ENCODE results near the gene COL17A1.

The COL17A1 gene

DNA sequence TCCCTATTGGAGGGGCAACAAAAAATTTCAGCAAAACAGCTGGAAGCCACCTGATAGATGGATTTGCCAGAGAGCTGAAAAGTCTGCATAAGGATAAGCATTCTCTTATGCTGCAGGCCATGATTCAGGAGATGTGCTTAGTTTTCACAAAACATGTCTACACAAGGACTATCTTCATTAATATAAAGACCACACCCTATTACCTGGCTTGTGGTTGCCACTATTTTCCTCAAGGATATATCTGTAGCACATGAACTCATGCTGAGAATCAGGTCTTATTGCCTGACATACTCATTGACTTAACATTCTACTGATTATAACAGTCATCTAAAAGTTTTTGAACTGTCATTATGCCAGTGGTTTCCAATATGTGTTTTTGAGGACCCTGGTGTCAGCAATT is 7.1 kb upstream of the COL17A1 start:
- no peak for DNase-seq

- DNase-seq = no peak
Observed at GRCh38 chr10:104090611-104091010, 4.9 kb upstream of the COL17A1 start.

GRCh38 chr10:104089621-104090020 is 3.9 kb upstream of the COL17A1 start:
- DNase-seq = no peak

- DNase-seq = no peak
Observed at GRCh38 chr10:104088239-104088638, 2.6 kb upstream of the COL17A1 start.

DNA sequence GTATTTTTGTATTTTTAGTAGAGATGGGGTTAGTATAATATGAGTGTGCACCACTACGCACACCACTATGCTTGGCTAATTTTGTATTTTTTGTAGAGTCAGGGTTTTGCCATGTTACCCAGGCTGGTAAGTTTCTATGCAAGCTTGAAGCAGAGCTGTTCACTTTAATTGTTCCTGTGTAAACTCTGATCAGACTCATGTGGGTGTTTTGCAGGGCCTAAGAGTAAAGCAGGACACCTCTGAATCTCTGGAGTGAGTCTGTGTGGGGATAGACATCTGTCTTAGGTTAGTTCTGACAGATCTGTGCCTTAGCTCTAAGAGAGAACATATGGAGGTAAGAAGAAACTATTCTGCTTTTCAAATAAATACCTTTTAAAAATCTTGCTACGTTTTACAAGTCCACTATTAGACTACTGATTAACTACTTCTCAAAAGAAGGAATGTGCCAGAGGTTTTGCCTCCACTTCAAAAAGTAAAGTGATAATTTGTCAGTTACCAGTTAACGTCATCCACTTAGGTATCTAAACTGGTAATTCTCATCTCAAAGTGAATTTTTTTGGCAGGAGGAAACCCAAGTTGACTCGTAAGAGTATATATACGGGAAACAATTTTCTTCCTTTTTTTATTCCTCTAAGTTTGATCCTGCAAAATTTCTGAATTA is 1.1 kb downstream of the COL17A1 start:
- DNase-seq = no peak

DNA sequence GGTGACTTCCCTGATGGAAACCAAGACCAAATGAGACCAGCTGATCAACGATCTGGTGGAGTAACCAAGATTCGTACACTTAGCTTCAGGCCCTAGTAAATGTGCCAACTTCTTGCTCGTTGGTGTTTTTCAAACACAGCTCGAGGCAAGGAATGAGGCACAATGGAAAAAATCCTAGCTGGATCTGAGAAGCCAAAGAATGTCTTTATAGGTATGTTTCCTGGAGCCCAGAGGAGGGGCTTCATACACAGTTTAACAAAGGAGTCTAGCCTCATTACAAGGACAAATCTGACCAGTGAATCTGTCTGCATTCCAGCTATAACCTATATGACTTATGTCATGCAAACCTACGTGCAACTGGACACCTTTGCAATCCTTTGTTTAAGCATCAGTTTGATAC is 3.7 kb downstream of the COL17A1 start:
- no peak for DNase-seq

GRCh38 chr10:104080762-104081161 is 4.9 kb downstream of the COL17A1 start:
- DNase-seq = no peak

GRCh38 chr10:104077663-104078151 is 8.0 kb downstream of the COL17A1 start:
- no peak for DNase-seq

DNA sequence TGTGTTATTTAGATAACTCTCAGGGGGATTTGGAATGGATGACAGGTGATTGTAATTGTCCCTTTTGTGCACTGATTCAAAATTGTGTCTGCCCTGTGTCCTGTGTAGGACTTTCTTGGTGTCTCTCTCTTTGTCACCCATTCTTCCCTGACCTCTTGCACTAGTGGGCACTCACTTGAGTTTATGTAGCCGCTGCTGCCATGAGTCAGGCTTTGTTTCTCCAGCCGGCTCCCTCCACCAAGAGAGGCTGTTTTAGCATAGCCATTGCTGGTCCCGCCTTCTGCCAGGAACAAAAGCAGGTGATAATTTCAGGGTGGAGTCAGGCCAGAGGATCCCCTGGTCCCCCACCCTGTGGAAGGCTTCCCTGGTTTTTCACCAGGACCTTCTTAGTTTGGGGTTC is 8.4 kb downstream of the COL17A1 start:
- DNase-seq = no peak

DNA sequence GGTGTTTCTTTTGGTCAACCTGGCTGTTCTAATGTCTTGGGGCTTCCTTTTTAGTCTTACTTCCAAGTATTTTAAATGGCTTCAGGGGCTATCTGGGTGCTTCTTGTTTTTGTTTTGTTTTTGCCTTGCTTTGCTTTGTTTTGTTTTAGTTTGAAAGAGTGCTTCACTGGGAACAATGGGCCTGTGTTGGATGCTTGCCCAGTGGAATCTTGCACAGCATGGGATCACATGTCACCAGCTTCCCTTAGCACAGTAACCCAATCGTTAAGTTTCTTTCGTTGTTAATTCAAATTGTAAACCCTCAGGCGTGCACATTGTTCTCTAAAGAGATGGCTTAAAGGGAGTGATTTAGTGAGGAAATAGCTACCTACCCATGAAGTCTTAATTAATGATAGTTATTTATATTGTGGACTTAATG is 8.9 kb downstream of the COL17A1 start:
- peak; percentile 32 for DNase-seq

DNA sequence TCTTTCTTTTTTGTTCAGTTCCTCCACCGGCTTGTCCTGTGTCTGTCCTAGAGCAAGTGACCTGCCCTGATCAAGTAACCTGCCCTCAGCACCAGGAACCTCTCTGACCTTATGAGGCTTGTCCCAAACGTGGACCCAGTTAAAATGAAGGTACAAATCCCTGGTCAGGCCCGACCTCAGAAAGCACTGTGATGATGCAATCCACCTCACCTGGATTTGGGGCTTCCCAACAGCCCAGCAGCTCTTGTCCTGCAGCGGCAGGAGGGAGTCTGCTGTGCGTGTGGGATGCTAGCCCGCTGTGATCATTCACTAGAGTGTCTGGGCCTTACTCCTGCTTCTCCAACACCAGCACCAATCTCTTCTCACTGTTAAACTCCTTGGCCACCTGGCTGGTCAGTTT is 11.2 kb downstream of the COL17A1 start:
- DNase-seq = no peak

DNA sequence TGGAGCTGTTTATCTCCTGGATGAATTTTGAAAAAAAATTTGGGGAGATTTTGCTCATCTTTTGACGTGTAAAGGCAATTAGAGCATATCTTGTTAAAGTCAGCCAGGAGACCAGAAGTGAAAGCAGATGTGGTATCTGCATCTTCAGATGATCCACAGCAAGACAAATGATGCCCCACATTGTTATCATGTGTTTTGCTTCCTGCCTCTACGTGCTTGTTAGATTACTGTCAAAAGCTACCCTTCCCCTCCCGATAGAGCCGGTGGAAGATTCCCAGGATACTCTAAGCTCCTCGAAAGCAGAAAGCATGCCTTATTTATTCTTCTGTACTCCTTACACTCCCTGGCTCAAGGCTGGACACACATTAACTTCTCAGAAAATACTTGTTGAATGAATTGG is 12.9 kb downstream of the COL17A1 start:
- DNase-seq = no peak

GRCh38 chr10:104069613-104070012 is 16.1 kb downstream of the COL17A1 start:
- no peak for DNase-seq

DNA sequence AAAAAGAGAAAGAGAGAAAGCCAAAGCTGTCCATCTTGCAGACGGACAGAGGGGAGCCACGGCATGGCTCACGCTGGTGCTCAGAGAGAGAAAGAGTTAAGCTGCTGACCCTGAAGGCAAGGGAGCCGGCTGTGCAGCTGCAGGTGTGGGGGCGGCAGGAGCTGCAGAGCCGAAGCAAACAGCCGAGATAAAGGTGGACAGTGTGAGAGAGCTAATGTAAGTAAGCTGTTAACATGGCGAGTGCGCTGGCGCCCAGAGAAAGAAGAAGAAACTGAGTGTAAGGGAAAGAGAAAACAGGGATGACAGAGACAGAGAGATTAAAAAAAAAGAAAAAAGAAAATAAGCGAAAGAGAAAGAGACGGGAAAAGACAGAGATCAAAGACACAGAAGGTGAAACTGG is 18.2 kb downstream of the COL17A1 start:
- DNase-seq = no peak

- no peak for DNase-seq
Observed at GRCh38 chr10:104066945-104067344, 18.7 kb downstream of the COL17A1 start.

DNA sequence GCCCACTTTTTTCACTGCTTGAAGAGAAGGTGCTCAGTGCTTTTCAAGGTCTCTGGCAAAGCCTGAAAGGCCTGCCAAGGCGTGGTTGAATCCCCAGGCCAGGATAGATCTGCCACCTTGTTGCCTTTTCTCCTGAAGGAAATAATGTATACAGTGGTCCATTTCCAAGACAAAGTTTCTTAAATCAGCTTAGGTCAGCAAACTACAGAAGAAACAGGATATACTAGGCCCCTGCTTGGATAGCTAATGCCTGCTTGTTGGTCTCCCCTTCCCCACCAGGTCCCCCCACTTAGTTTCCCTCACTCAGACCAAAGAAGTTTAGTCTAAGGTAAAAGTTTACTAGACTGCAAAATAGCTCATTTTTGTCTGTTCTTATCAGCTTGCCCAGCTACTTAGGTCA is 19.9 kb downstream of the COL17A1 start:
- no peak for DNase-seq

DNA sequence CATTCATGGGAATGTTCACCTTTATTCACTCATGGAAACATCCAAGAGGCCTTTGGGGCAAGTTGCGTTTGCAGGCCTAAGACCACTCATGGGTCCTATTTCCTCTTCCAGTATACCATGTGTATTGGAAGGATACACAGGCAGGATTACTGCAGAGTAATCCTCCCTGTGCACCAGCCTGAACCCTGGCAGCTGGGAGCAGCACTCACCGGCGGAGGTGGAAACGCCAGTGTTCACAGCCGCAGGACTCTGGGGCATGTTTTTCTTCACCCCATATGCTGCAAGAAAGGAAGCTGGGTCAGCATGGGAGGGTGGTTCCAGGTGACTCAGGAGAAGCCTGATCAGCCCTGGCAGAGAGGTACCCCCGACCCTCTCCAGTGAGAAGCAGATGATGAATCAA is 24.5 kb downstream of the COL17A1 start:
- no peak for DNase-seq

DNA sequence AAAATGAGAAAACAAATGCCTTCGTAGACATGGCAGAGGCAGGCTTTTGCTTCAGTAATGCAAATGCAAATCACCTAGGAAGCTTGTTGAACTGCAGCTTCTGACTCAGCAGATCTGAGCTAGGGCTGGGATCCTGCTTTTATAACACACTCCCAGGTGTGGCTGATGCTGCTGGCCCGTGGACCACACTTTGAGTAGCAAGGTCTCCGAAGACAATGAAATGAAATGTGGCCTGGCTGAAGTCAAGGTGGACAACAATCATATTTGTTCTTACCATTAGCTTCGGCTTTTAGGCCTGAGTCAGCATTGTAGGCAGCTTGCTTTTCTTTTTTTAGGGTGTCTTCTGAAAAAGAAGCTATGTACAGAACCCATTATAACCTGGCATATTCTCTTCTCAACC is 26.3 kb downstream of the COL17A1 start:
- DNase-seq = no peak

GRCh38 chr10:104057717-104058116 is 28.0 kb downstream of the COL17A1 start:
- no peak for DNase-seq

- DNase-seq = no peak
Observed at GRCh38 chr10:104056619-104057273, 28.9 kb downstream of the COL17A1 start.

DNA sequence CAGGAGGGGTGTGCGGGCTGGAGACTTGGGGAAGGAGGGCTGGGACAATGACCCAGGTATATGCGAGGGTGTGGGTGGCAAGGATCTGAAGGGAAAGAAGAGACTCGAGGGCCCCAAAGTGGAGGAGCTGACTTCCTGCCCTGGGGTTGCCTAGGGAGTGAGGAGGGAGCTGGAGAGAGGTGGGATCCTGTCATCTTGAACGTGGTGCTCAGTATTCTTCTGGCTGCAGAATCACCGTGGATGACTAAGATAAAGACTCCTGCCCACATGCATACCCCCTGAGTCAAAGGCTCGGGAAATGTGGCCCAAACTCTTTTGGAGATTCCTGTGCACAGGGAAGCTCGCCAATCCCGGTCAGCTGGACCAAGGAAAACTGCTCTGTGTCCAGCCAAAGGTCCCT is 31.2 kb downstream of the COL17A1 start:
- no peak for DNase-seq

DNA sequence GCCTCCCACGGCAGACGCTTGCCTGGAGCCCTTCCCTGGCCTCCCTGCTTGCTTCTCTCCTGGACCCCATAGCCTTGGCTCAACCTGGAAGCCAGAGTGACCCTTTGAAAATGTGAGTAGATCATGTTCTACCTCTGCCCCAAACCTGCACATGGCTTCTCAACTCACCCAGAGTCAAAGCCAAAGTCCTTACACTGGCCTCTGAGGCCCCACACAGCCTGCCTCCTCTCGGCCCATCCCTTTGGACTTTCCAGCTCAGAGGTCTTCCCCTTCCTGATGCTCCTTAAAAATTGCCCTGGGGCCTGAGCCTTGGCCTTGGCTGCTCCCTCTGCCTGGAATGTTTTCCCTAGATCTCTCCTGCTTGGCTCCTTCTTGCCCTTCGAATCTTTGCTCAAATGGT is 32.5 kb downstream of the COL17A1 start:
- DNase-seq = no peak

DNA sequence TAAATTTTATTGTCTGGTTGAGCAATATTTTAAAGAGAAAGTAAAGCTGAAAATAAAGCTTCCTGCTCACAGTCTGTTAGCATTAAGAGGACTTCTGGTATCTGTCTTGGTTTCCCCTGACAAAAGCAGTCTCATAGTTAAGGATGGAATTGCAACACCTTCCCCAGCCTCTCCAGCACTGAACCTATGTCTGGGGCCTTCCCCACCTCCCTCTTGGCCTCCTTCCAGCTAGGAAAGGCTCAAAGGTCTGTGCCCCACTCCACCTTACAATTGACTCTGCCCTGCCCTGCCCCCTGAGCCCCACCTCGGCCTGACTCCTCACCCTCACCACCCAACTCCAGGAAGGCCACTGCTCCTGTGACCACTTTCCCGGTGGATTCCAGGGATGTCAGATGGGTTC is 33.2 kb downstream of the COL17A1 start:
- no peak for DNase-seq

DNA sequence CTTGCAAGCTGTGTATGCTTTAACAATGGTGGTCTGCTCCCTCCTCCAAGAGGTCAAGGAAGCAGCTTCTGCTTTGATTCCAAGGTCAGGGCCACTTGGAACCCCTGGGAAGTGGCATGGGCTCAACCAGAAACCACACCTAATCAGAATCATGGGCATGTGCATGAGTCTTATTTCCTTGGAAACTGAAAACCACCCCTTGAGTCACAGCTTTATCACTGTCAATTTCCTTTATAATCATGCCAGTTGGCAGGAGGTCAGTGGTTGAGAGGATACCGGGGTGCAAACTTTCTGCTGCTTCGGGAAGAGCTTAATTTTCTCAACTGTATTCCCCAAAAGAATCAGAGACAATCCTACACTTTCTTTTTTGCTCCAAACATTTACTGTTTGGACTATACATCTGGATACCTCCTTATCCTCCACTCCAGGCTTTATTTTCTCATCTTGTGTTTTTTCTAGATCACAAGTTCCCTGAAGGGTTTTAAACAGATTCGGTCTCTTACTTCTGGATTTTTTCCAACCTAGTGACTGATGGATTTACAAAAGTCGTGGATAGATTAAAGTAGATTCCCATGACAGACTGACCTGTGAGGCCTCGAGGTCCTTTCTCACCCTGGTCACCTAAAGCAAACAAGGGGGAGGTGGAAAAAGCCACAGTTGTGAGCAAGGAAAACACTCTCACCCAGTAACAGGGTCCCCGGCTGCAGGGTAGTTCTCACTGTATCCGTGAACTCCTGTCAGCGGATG is 36.0 kb downstream of the COL17A1 start:
- no peak for DNase-seq
